AG04449 (cell line): Measurements from ENCODE around the gene RAMP2.

Source experiments
- CTCF ChIA-PET: fragments of 350-600 bp; formaldehyde crosslinking; extraction: SDS; loops from one replicate; lab custom pipeline; 2021; ENCODE audit warnings: antibody characterized with exemption; lab: Yijun Ruan, JAX
- POLR2A ChIA-PET: fragments of 400-600, 350-600 bp; formaldehyde crosslinking; extraction: SDS; loops from one replicate; lab custom pipeline; 2020; ENCODE audit warnings: antibody characterized with exemption, inconsistent platforms; lab: Yijun Ruan, JAX
- DNase-seq: peaks from one replicate; pipeline ENCODE4 v3.0.0-alpha.2; 2010; ENCODE audit warnings: low read depth, low spot score
- H3K4me3 ChIP-seq: 2 replicates; pipeline ENCODE4 v1.5.1; 2011; ENCODE audit warnings: low read depth, mild to moderate bottlenecking, control low read depth, low read length
- TF ChIP-seq, protein P1 (sequence below): IDR thresholded peaks from one replicate; pipeline ENCODE4 v1.5.1; 2011; ENCODE audit warnings: mild to moderate bottlenecking, moderate library complexity, low read length, control low read depth, inconsistent platforms; ENCODE audit not compliant: insufficient read depth; ENCODE audit errors: missing control alignments

The RAMP2 gene

DNA sequence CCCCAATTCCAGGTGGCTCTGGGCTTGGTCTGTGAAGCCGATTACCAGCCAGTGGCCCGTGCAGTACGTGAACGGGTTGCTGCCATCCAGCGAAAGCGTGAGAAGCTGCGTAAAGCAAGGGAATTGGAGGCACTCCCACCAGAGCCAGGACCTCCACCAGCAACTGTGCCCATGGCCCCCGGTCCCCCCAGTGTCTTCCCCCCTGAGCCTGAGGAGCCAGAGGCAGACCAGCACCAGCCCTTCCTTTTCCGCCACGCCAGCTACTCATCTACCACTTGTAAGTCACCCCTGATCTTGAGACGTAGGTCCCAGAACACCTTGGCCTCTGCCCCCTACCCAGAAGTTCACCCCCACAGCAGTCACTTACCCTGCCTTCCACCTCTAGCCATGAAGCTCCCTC, 26.2 kb downstream of the RAMP2 start:
- H3K4me3 ChIP-seq: no peak overlapping the region
- TF ChIP-seq, protein P1, sequence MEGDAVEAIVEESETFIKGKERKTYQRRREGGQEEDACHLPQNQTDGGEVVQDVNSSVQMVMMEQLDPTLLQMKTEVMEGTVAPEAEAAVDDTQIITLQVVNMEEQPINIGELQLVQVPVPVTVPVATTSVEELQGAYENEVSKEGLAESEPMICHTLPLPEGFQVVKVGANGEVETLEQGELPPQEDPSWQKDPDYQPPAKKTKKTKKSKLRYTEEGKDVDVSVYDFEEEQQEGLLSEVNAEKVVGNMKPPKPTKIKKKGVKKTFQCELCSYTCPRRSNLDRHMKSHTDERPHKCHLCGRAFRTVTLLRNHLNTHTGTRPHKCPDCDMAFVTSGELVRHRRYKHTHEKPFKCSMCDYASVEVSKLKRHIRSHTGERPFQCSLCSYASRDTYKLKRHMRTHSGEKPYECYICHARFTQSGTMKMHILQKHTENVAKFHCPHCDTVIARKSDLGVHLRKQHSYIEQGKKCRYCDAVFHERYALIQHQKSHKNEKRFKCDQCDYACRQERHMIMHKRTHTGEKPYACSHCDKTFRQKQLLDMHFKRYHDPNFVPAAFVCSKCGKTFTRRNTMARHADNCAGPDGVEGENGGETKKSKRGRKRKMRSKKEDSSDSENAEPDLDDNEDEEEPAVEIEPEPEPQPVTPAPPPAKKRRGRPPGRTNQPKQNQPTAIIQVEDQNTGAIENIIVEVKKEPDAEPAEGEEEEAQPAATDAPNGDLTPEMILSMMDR: no peak
- POLR2A ChIA-PET: no interaction called here
- CTCF ChIA-PET: interaction anchor here (0.6 to 2.4 kb wide), 4 partner anchors 9 to 37 kb away, joined by 3 to 8 read pairs (median 4); partner anchors contain the start of gene BECN1
- no peak for DNase-seq

DNA sequence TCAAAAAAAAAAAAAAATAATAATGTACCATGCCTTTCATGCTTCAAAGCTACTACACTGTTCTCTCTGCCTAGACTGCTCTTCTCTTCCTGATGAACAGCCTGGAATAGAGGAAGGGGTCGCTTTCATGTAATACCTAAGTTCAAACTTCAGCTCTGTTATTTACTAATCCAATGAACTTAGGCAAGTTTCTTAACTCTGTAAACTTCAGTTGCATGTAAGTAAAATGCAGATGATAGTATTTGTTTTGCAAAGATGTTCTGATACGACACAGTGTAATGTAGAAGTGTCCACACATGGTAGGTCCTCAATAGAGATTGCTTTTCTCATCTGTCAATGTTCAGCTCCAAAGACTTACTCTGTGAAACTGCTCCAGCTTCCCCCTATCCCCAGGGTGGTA, 30.9 kb downstream of the RAMP2 start:
- CTCF ChIA-PET: interaction anchor here (0.5 to 1.5 kb wide), 3 partner anchors 28 to 213 kb away, joined by 3 read pairs; no protein-coding TSS in a partner anchor

DNA sequence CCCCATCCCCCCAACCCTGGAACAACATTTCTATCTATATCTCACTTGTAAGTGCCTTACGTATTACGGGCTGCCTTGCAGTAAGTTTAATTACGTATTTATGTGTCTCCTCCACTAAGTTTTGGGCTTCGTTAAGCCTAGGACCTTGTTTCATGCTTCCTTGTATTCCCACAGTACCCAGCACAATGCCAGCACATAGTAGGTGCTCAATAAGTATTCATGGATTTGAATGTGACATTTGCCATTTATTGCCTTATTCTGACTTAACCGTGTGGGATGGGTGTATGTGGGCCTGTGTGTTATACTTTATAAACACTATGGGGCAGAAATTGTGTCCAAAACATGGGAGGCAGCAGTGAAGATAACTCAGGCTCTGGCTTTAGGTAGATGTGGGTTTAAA, 31.5 kb downstream of the RAMP2 start:
- TF ChIP-seq, protein P1: no peak
- CTCF ChIA-PET: interaction anchor here (0.7 to 1.5 kb wide), 2 partner anchors 28 to 214 kb away, joined by 3 read pairs; no protein-coding TSS in a partner anchor
- POLR2A ChIA-PET: interaction anchor here (1.9 kb wide), 1 partner anchor 12 kb away, joined by 6 read pairs; the partner anchor contains the start of gene WNK4
- no peak overlapping the region for H3K4me3 ChIP-seq
- DNase-seq: no peak

More for the DNA sequence above, 30.9 kb downstream of the RAMP2 start:
- DNase-seq: no peak
- POLR2A ChIA-PET: interaction anchor here (0.7 to 1.9 kb wide), 2 partner anchors 11 to 32 kb away, joined by 4 to 6 read pairs; partner anchors contain the start of genes BECN1 and WNK4
- no peak overlapping the region for H3K4me3 ChIP-seq
- TF ChIP-seq, protein P1: no peak

DNA sequence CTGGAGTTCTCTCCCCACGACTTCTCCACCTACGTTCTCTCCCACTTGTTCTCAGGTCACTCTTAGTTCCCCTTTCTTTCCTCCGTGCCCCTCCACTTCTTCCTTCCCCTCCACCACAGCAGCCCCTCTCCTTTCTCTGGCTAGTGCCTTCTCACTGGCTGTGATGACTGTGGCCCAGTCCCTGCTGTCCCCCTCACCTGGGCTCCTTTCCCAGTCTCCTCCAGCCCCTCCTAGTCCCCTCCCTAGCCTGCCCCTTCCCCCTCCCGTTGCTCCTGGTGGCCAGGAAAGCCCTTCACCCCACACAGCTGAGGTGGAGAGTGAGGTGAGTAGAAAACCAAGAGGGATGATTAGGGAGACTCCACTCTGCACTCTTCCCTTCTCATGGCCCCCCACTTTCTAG, 34.0 kb downstream of the RAMP2 start:
- DNase-seq: no peak
- CTCF ChIA-PET: no interaction called here
- H3K4me3 ChIP-seq: no peak overlapping the region
- POLR2A ChIA-PET: interaction anchor here (1.2 to 2.3 kb wide), 2 partner anchors 14 kb away, joined by 5 to 6 read pairs; partner anchors contain the start of gene WNK4
- TF ChIP-seq, protein P1: no peak

DNA sequence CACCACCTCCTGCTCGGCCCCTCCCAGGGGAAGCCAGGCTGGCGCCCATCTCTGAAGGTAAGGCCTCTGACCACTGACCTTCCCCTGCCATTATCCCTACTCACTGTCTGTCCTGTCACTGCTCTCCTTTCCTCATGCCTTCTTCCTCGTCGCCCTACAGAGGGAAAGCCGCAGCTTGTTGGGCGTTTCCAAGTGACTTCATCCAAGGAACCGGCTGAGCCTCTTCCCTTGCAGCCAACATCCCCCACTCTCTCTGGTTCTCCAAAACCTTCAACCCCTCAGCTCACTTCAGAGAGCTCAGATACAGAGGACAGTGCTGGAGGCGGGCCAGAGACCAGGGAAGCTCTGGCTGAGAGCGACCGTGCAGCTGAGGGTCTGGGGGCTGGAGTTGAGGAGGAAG, 34.4 kb downstream of the RAMP2 start:
- TF ChIP-seq, protein P1: no peak
- ChIA-PET CTCF (interaction anchor here (1.7 kb wide), 1 partner anchor 23 kb away, joined by 10 read pairs; no protein-coding TSS in a partner anchor), POLR2A (interaction anchor here (0.8 to 2.3 kb wide), 3 partner anchors 12 to 14 kb away, joined by 3 to 6 read pairs (median 5); partner anchors contain the start of gene WNK4)
- no peak for DNase-seq
- no peak overlapping the region for H3K4me3 ChIP-seq

DNA sequence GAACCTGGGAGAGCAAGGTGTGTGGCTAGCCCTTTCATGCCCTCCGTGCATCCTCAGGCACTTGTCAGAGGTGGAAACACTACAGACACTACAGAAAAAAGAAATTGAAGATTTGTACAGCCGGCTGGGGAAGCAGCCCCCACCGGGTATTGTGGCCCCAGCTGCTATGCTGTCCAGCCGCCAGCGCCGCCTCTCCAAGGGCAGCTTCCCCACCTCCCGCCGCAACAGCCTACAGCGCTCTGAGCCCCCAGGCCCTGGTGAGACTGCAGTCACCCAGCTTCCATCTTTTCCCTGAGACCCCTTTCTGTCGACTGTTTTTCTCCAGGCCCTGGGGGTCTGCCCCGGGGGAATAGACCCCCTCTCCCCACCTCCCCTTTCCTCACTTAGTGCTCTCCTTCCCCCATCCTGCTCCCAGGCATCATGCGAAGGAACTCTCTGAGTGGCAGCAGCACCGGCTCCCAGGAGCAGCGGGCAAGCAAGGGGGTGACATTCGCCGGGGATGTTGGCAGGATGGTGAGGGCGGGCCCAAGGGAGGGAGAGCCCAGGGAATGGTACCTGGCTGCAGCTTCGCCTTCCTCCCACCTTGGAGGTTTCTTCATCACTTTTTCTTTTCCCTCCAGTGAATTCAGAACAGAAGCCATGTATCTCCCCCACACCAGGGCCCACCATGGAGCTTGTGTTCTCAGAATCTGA, 35.2 kb downstream of the RAMP2 start:
- CTCF ChIA-PET: interaction anchor here (0.6 to 1.7 kb wide), 4 partner anchors 9 to 32 kb away, joined by 3 to 10 read pairs (median 6); no protein-coding TSS in a partner anchor
- DNase-seq: no peak
- no peak overlapping the region for H3K4me3 ChIP-seq
- POLR2A ChIA-PET: interaction anchor here (0.8 to 2.3 kb wide), 4 partner anchors 13 to 15 kb away, joined by 3 to 6 read pairs (median 4); partner anchors contain the start of gene WNK4
- TF ChIP-seq, protein P1: no peak
